Activated CD4-positive, alpha-beta memory T cell treated with anti-CD3 and anti-CD28 coated beads, Interleukin-2, amount 10 ng/mL, durations not matched to agents 7 days and 5 days (primary cell): ENCODE results near the gene JUN. TPM values are rescaled to one million over a fixed set of nuclear protein-coding genes. Genes with fewer than 3 reads are reported as not detected.

Source experiments
- CTCF ChIA-PET: fragments of 350-600 bp; sonication (Branson Sonifier 250); formaldehyde crosslinking; loops from one replicate; lab custom pipeline; 2021; ENCODE audit warnings: antibody characterized with exemption, inconsistent platforms; lab: Charles Lee
- POLR2A ChIA-PET: fragments of 350-600 bp; sonication (Branson Sonifier 250); formaldehyde crosslinking; loops from one replicate; lab custom pipeline; 2021; ENCODE audit warnings: antibody characterized with exemption; lab: Charles Lee
- DNase-seq: peaks from one replicate; pipeline ENCODE4 v3.0.0-alpha.2; 2020
- H3K27ac Mint-ChIP-seq: one replicate; pipeline ENCODE4 v1.8.0; 2021; ENCODE audit warnings: mild to moderate bottlenecking, mixed read lengths
- H3K27me3 Mint-ChIP-seq: one replicate; pipeline ENCODE4 v1.8.0; 2021; ENCODE audit warnings: mixed read lengths
- H3K36me3 Mint-ChIP-seq: one replicate; pipeline ENCODE4 v1.8.0; 2021; ENCODE audit warnings: low read depth, mixed read lengths
- H3K4me1 Mint-ChIP-seq: one replicate; pipeline ENCODE4 v1.8.0; 2021; ENCODE audit warnings: mixed read lengths
- H3K4me3 Mint-ChIP-seq: one replicate; pipeline ENCODE4 v1.8.0; 2021; ENCODE audit warnings: mild to moderate bottlenecking, mixed read lengths
- H3K9me3 Mint-ChIP-seq: one replicate; pipeline ENCODE4 v1.8.0; 2021; ENCODE audit warnings: mixed read lengths
- total RNA-seq, 2 experiments: library from RNA; stranded (reverse); gene quantifications; one replicate each; pipeline ENCODE4 v1.2.3, GENCODE V29; 2021

The JUN gene
- total RNA-seq, 2 experiments from 2014 or later = 31.1 to 32.3 TPM

DNA sequence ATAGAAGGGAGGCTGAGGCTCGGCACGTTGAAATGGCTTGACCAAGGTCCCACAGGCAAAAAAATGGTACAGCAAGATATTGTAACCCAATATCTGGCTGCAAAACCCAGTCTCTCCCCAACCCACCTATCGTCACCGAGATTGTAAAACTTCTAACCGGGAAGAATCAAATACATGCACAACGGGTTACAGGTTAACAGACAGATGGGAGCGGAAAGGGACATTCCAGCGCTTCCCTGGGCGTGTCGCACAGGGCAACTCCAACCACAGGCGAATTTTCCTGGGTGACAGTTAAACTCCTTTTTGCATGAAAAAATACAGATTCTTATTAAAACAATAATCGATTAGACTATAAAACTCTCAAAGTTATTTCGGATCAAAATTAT is 31.8 kb upstream of the JUN start:
- Mint-ChIP-seq H3K4me1 (peaks cover 45% of the 10 kb centered on the region), H3K27ac (peak overlapping the region; percentile 78), H3K27me3 (peaks cover 4% of the 10 kb centered on the region), H3K4me3 (peak overlapping the region; percentile 83), H3K36me3 (no peaks in the 10 kb centered on the region), H3K9me3 (peaks cover 3% of the 10 kb centered on the region)
- peak; percentile 22 for DNase-seq
- CTCF ChIA-PET = no interaction called here
- POLR2A ChIA-PET = interaction anchor here (0.6 to 3.5 kb wide), 4 partner anchors 31 to 85 kb away, joined by 3 to 34 read pairs (median 4); partner anchors contain the start of gene JUN

DNA sequence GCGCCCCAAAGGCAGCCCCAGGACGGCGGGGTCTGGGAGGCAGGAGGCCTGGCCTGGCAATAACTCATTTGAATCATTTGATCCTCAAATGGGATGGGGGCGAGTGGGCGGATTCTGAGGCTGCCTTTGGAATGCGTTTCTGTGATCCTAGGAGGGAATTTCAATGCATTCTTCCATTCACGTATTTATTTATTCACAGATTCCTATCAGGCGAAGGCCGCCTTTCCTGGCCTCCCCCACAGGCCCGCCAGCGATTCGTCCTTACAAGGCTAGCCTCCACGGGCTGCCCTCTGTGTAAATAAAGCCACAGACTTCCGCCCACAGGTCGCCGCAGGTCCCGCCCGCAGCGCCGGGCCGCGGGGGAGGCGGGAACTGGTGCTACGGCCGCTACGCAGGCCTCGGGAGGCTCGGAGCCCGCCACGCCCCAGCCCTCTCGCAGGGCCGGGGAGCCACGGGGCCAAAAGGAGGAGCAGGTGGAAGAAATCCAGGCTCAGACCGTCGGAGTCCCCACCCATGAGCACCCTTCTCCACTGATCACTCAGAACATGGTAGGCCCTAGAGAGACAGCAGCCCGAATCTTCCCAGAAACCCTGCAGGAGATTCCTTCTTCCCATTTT is 31.3 kb upstream of the JUN start:
- Mint-ChIP-seq H3K27me3 (peaks cover 1% of the 10 kb centered on the region), H3K4me1 (peaks cover 45% of the 10 kb centered on the region), H3K9me3 (peaks cover 3% of the 10 kb centered on the region), H3K27ac (peak overlapping the region; percentile 78), H3K4me3 (peak overlapping the region; percentile 83), H3K36me3 (no peaks in the 10 kb centered on the region)
- POLR2A ChIA-PET = no interaction called here
- DNase-seq = peak; percentile 70
- CTCF ChIA-PET = no interaction called here

DNA sequence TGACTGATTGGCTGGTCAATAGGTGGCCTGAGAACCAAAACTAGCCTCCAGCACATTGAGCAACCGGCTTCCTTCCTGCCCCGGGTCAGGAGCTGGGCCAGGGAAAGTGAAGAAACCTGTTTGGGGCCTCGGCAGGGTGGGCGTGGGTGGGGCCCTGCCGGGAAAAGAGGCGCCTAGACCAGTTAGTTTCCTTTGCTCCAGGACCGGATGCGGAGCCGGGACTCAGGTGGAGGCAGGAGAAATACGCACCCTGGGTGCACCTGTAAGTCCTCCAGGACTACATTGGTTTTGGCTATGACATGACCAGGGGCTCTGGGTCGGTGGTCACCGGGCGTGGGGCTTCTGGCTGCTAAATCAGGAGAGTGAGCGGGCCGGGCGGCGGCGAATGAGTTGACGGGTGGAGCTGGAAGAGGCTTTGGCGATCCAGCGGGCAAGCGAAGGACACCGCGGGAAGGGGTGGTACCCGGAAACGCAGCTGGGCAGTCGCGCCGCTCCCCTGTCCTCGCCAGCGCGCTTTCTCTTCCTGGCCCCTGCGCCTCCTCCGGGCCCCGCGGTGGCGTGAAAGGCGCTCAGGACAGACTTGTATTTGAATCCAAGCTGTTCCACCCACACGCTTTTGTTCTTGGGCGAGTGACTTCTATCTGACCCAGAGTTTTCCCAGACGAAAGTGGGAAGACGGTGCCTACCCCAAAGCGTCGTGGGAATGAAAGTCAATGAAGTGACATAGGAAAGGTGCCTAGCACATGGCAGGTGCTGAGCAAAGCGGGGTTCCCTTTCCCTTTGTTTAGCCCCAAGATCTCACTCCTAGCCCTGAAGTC is 30.6 kb upstream of the JUN start:
- POLR2A ChIA-PET = interaction anchor here (1.2 to 1.7 kb wide), 3 partner anchors 31 to 128 kb away, joined by 3 to 10 read pairs (median 4); partner anchors contain the start of gene JUN
- Mint-ChIP-seq H3K9me3 (peaks cover 3% of the 10 kb centered on the region), H3K27me3 (peaks cover 1% of the 10 kb centered on the region), H3K4me1 (peaks cover 46% of the 10 kb centered on the region), H3K4me3 (peak overlapping the region; percentile 45), H3K27ac (no peak overlapping the region), H3K36me3 (no peaks in the 10 kb centered on the region)
- DNase-seq = no peak
- CTCF ChIA-PET = no interaction called here

DNA sequence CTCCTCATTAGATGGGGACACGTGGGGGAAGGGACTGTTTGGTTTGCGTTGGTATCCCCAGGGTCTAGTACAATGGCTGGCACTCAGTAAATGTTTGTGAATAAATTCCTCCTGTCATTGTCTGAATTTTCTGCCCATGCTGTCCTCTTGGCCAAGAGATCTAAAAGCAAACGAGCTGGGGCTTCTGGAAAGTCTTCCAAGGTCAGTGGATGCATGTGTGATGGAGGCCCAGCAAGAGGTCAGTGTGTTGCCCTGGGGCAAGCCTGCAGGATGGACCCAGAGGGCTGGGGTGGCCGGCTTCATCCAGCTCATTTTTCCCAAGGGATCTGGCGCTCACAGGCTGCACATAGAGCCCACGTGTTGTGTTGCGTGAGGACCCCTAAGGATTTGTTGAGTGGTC is 30.0 kb upstream of the JUN start:
- Mint-ChIP-seq H3K4me3 (no peak overlapping the region), H3K36me3 (no peaks in the 10 kb centered on the region), H3K9me3 (peaks cover 3% of the 10 kb centered on the region), H3K27ac (no peak overlapping the region), H3K4me1 (peaks cover 48% of the 10 kb centered on the region), H3K27me3 (peaks cover 1% of the 10 kb centered on the region)
- POLR2A ChIA-PET = interaction anchor here (0.6 to 1.7 kb wide), 4 partner anchors 29 to 129 kb away, joined by 3 to 10 read pairs (median 4); partner anchors contain the start of gene JUN
- no peak for DNase-seq
- CTCF ChIA-PET = interaction anchor here (1.0 kb wide), 1 partner anchor 32 kb away, joined by 3 read pairs; no protein-coding TSS in a partner anchor

DNA sequence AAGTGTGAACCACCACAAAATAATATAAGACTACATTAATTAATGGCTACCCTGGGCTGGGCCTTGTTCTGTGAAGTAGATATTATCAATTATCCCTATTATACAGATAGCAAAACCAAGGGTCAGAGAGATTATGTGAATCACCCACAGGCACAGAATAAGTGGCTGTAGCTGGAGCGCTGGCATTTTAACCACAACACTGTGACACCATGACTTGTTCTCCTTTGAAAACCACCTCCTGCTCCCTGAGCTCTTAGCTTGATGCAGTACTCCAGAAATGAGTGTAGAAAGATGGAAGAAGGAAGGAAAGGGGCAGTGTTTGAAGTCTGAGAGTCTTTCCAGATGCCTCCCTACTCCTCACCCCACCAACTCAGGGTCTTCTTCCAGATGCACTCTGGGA is 29.5 kb upstream of the JUN start:
- no peaks in the 10 kb centered on the region for H3K36me3 Mint-ChIP-seq
- H3K4me1 Mint-ChIP-seq = peaks cover 48% of the 10 kb centered on the region
- no peak overlapping the region for H3K27ac Mint-ChIP-seq
- no peak for DNase-seq
- H3K27me3 Mint-ChIP-seq = no peaks in the 10 kb centered on the region
- ChIA-PET CTCF (interaction anchor here (1.0 kb wide), 1 partner anchor 31 kb away, joined by 3 read pairs; no protein-coding TSS in a partner anchor), POLR2A (interaction anchor here (0.6 to 1.7 kb wide), 4 partner anchors 28 to 129 kb away, joined by 3 to 10 read pairs (median 4); partner anchors contain the start of gene JUN)
- H3K4me3 Mint-ChIP-seq = no peak overlapping the region
- H3K9me3 Mint-ChIP-seq = peaks cover 3% of the 10 kb centered on the region

DNA sequence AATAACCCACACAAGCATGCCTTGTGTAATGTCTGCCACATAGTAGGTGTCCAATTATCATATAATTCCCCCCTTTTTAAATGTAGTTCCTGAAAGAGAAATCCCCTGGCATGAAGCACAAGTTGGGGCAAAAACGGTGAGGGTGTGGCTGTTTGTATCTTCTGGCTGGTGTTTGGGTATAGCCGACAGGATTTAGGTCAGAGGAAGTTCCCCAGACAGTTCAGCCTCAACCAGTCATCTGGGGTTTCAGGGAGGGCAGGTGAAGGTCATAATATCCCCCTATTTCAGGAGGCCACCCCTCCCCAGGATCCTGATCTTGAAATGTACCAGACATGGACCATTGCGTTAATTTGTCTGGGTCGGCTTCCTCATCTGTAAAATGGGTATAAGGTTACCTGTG is 29.1 kb upstream of the JUN start:
- Mint-ChIP-seq H3K27me3 (no peaks in the 10 kb centered on the region), H3K9me3 (peaks cover 3% of the 10 kb centered on the region), H3K4me1 (peaks cover 48% of the 10 kb centered on the region), H3K36me3 (no peaks in the 10 kb centered on the region), H3K27ac (peak overlapping the region; percentile 9), H3K4me3 (no peak overlapping the region)
- DNase-seq = peak; percentile 46
- ChIA-PET CTCF (interaction anchor here (1.0 kb wide), 1 partner anchor 31 kb away, joined by 3 read pairs; no protein-coding TSS in a partner anchor), POLR2A (interaction anchor here (1.2 to 1.8 kb wide), 3 partner anchors 28 to 93 kb away, joined by 3 to 10 read pairs (median 10); partner anchors contain the start of gene JUN)

DNA sequence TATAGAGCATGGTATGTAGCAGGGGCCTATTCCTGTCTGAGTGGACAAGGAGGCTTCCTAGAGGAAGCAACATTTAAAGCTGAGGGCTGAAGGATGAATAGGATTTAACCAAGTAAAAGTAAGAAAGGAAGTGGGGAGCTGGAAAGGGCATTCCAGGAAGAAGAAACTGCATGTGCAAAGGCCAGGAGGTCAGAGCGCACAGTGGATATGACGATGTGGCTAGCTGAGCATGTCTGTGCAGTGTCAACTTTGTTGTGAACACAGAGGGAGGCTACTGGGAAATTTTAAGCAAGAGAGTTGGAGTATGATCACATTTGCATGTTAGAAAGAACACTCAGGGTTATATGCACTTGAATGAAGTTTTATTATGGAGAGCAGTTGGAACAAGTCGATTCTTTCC is 28.6 kb upstream of the JUN start:
- H3K4me3 Mint-ChIP-seq = no peak overlapping the region
- no peak for DNase-seq
- H3K27ac Mint-ChIP-seq = peak overlapping the region; percentile 9
- H3K9me3 Mint-ChIP-seq = peaks cover 3% of the 10 kb centered on the region
- H3K36me3 Mint-ChIP-seq = no peaks in the 10 kb centered on the region
- no peaks in the 10 kb centered on the region for H3K27me3 Mint-ChIP-seq
- peaks cover 48% of the 10 kb centered on the region for H3K4me1 Mint-ChIP-seq
- ChIA-PET CTCF (no interaction called here), POLR2A (interaction anchor here (0.7 to 1.8 kb wide), 2 partner anchors 28 to 156 kb away, joined by 3 to 10 read pairs; partner anchors contain the start of gene JUN)

DNA sequence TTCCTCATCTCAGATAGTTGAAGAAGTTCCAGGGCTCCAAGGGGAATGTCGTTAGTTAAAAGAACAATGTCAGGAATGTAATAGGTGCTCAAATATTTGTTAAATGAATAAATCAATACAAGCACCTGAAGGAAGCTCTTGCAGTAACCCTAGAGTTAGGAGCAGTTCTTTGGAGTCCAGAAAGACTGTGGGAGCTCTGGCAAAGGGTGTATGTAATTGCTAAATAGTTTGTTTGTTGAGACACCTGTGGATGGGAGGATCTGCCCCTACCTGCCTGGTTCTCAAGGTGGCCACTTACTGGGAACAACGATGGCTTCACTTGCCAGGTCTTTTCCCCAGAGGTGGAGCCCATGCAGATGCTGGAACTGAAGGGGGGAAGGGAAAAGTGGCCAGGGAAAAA is 27.5 kb upstream of the JUN start:
- no peak overlapping the region for H3K4me3 Mint-ChIP-seq
- POLR2A ChIA-PET = interaction anchor here (1.8 kb wide), 1 partner anchor 27 kb away, joined by 10 read pairs; the partner anchor contains the start of gene JUN
- H3K27me3 Mint-ChIP-seq = no peaks in the 10 kb centered on the region
- CTCF ChIA-PET = no interaction called here
- no peaks in the 10 kb centered on the region for H3K36me3 Mint-ChIP-seq
- H3K4me1 Mint-ChIP-seq = peaks cover 42% of the 10 kb centered on the region
- DNase-seq = no peak
- H3K27ac Mint-ChIP-seq = no peak overlapping the region
- H3K9me3 Mint-ChIP-seq = peaks cover 3% of the 10 kb centered on the region

DNA sequence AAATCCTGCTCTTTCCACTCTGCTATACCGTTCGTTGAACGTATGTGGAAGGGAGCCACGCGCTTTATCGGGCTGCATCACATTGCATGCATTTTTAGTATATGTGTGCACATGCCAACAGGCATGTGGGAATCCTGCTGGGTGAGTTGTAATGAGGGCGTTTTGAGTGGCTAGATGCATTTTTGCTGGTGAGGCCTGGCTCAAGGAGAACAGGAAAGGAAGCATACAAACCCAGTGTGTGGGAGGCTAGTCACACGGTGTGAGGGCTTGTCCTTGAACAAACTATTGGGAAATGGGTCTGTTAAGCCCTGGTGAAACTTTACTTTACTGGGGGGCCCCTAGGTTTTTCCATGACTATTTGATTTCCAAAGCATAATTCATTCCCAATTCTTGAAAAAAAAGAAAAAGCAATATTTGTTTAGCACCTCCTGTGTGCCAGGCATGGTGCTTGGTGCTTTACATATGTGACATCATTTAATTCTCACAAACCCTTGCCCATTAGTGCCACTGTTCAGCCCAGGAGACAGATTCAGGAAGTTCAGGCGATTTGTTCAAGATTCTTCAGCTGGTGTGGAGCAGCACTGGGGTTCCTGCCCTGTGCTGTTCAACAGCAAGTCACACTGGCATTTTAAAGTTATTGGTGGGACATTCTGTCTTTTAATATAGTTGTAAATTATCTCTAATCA is 25.6 kb upstream of the JUN start:
- ChIA-PET CTCF (interaction anchor here (0.6 to 0.7 kb wide), 2 partner anchors 878 to 954 kb away, joined by 3 to 5 read pairs; no protein-coding TSS in a partner anchor), POLR2A (no interaction called here)
- Mint-ChIP-seq H3K27me3 (no peaks in the 10 kb centered on the region), H3K4me3 (no peak overlapping the region), H3K4me1 (peaks cover 26% of the 10 kb centered on the region), H3K36me3 (peaks cover 3% of the 10 kb centered on the region), H3K9me3 (peaks cover 3% of the 10 kb centered on the region), H3K27ac (no peak overlapping the region)
- no peak for DNase-seq

DNA sequence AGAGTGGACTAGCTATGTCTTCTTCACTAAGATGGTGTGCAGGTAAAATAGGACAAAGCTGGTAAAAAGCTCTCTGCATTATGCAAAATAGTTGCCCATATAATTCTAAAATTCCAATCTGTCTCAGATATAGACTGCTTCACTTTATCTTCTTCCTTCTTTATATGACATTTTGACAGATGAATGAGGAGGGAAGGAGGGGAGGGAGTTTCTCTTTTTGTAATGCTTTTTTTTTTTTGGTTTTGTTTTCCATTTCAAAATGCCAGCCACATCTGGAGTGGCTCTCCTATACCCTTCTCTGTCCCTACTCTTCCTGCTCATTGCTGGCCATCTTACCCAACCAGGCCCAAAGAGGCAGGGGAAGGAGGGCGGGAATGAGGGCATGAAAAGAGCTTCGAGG is 24.2 kb upstream of the JUN start:
- peaks cover 3% of the 10 kb centered on the region for H3K36me3 Mint-ChIP-seq
- H3K9me3 Mint-ChIP-seq = peaks cover 3% of the 10 kb centered on the region
- no peak overlapping the region for H3K27ac Mint-ChIP-seq
- H3K4me1 Mint-ChIP-seq = peaks cover 15% of the 10 kb centered on the region
- H3K4me3 Mint-ChIP-seq = no peak overlapping the region
- CTCF ChIA-PET = no interaction called here
- no peak for DNase-seq
- no peaks in the 10 kb centered on the region for H3K27me3 Mint-ChIP-seq
- POLR2A ChIA-PET = no interaction called here

DNA sequence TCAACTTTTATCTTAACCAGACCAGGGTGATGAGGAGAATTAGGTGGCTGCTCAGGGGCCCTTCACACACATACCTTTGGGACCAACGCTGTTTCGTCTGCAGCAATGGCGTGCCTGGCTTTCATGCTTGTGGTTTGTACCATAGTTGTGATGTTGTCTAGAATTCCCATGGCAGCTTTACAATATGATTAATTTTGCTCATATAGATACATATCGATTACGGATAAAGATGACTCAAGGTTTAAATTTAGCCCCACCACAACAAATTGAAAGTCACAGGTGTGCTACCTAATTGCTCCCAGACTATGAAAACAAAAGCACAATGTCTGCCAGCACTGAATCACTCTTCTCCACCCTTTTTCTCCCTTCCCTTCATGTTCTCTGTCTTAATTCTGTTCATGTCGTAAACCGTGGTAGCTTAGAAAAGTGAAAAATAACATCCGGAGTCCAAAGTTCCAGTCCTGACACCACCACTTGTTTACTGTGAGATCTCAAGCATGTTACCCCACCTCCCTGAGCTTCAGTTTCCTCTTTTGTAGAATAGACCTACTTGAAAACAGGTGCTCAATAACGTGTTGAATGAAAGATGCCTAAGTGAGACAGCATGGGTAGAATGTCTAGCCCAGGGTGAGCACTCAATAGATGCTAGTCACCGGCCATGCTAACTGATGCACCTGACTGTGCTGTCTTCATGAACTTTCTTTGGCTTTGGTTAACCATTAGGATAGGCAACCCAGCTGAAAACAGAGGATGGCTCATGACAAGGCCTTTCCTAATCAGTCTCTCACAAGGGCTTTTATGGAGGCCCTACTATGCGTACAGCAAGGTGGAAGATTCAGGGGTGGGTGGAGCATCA is 22.1 kb upstream of the JUN start:
- no peak for DNase-seq
- Mint-ChIP-seq H3K36me3 (peaks cover 3% of the 10 kb centered on the region), H3K27ac (no peak overlapping the region), H3K9me3 (peaks cover 2% of the 10 kb centered on the region), H3K4me3 (no peak overlapping the region), H3K4me1 (peaks cover 4% of the 10 kb centered on the region), H3K27me3 (no peaks in the 10 kb centered on the region)
- CTCF ChIA-PET = no interaction called here
- POLR2A ChIA-PET = interaction anchor here (0.7 kb wide), 1 partner anchor 140 kb away, joined by 3 read pairs; no protein-coding TSS in a partner anchor
